Right cardiac atrium (tissue), 5 donors: ENCODE measurements around the gene PFKFB2. TPM values are rescaled to one million over a fixed set of nuclear protein-coding genes. Genes with fewer than 3 reads are reported as not detected.

Experiments
- ATAC-seq, 2 donors: fragments of 200-7000 bp; cut with Tn5 transposase; one replicate each; pipeline versions ENCODE4 v1.8.0 to v1.9.1; 2020; ENCODE audit warnings: moderate library complexity in 2 of 2, mild to moderate bottlenecking in 1 of 2
- DNase-seq, 3 donors: peaks; one replicate each; pipeline ENCODE4 v3.0.0-alpha.2; 2020
- H3K27ac ChIP-seq: one replicate; pipeline ENCODE4 v1.5.1; 2013; ENCODE audit warnings: mild to moderate bottlenecking, low read length, control low read depth, moderate library complexity
- H3K27me3 ChIP-seq: one replicate; pipeline ENCODE4 v1.6.1; 2013; ENCODE audit not compliant: control insufficient read depth, insufficient read depth
- H3K4me1 ChIP-seq: one replicate; pipeline ENCODE4 v1.6.1; 2013; ENCODE audit warnings: low read length; ENCODE audit not compliant: control insufficient read depth, insufficient read depth
- H3K4me3 ChIP-seq: one replicate; pipeline ENCODE4 v1.5.1; 2013; ENCODE audit warnings: low read length, control low read depth
- H3K9me3 ChIP-seq: one replicate; pipeline ENCODE4 v1.6.1; 2013; ENCODE audit warnings: low read length; ENCODE audit not compliant: control insufficient read depth
- whole genome bisulfite sequencing: extraction: QIAGEN DNeasy Blood & Tissue Kit; methylation state at CpG from one replicate; pipeline ENCODE4 v1.1.7; 2013; 5-methylcytosine and 5-hydroxymethylcytosine counted together
- intact Hi-C, 4 donors: fragments of 100-400 bp; cut with DNase I; formaldehyde crosslinking; loops; one replicate each; pipeline versions ENCODE4 v1.11.0 to v1.14.0; 2022 to 2023
- polyA plus RNA-seq: library from polyadenylated mRNA; stranded (reverse); fragments of 200-250 nt; gene quantifications from one replicate; pipeline ENCODE4 v1.2.3, GENCODE V29; 2013
- total RNA-seq, 4 donors: library from RNA; stranded (reverse); fragmentation: NEBNext Ultra II Directional; extraction: Animal tissue kit (Norgen Biotek cat#: 25700); gene quantifications; one replicate each; pipeline ENCODE4 v1.2.1, GENCODE V29; 2021
- donor health status: healthy with polysubstance abuse.
- donor health status: DM: no; HTN: yes; CAD: no.
- donor health status: DM: no; HTN: no; CAD: no.
- donor health status: DM: no; HTN: yes; CAD: no; lungs with severe emphysema.
- donor health status: DM: yes; HTN: yes; CAD: no.

Gene PFKFB2
- total and polyA plus RNA-seq, 5 donors = 9.4 to 29.7 (median 21.2) TPM

GRCh38 chr1:207070811-207071210 is 17.7 kb downstream of the PFKFB2 start:
- H3K4me1 ChIP-seq = no peaks in the 10 kb centered on the region
- no peaks in the 10 kb centered on the region for H3K9me3 ChIP-seq
- no peak for DNase-seq
- no peak overlapping the region for H3K27ac ChIP-seq
- H3K27me3 ChIP-seq = no peaks in the 10 kb centered on the region
- WGBS = 88% methylated on average over 4 of the region's 4 CpGs
- intact Hi-C loops = no loop called here
- H3K4me3 ChIP-seq = no peak overlapping the region
- no peak for ATAC-seq

- Histone ChIP-seq H3K27ac (no peak overlapping the region), H3K4me3 (no peak overlapping the region), H3K27me3 (no peaks in the 10 kb centered on the region), H3K4me1 (no peaks in the 10 kb centered on the region), H3K9me3 (no peaks in the 10 kb centered on the region)
- 92% methylated on average over 6 of the region's 6 CpGs for WGBS
- intact Hi-C loops = no loop called here
- DNase-seq (no peak), ATAC-seq (no peak)
Measured at GRCh38 chr1:207071426-207071825, 18.4 kb downstream of the PFKFB2 start.

GRCh38 chr1:207072233-207072632 is 19.2 kb downstream of the PFKFB2 start:
- Histone ChIP-seq H3K27ac (no peak overlapping the region), H3K9me3 (no peaks in the 10 kb centered on the region), H3K4me1 (no peaks in the 10 kb centered on the region), H3K4me3 (no peak overlapping the region), H3K27me3 (no peaks in the 10 kb centered on the region)
- intact Hi-C loops = no loop called here
- no peak for ATAC-seq
- DNase-seq = no peak
- whole genome bisulfite sequencing = 82% methylated on average over 8 of the region's 8 CpGs

- H3K27me3 ChIP-seq = no peaks in the 10 kb centered on the region
- no peaks in the 10 kb centered on the region for H3K4me1 ChIP-seq
- 61% methylated on average over 4 of the region's 4 CpGs for WGBS
- ATAC-seq (no peak), DNase-seq (no peak)
- intact Hi-C loops = no loop called here
- no peak overlapping the region for H3K4me3 ChIP-seq
- H3K27ac ChIP-seq = no peak overlapping the region
- H3K9me3 ChIP-seq = no peaks in the 10 kb centered on the region
Measured at GRCh38 chr1:207073906-207074820, 21.1 kb downstream of the PFKFB2 start.

GRCh38 chr1:207076181-207076955 is 23.3 kb downstream of the PFKFB2 start:
- no peak overlapping the region for H3K4me3 ChIP-seq
- no peak overlapping the region for H3K27ac ChIP-seq
- no peaks in the 10 kb centered on the region for H3K9me3 ChIP-seq
- DNase-seq (no peak), ATAC-seq (no peak)
- H3K27me3 ChIP-seq = no peaks in the 10 kb centered on the region
- WGBS = 64% methylated on average over 5 of the region's 5 CpGs
- H3K4me1 ChIP-seq = no peaks in the 10 kb centered on the region
- intact Hi-C loops = loop anchor here in 1 of 4 donors (5.0 kb wide), 1 partner anchor 246 kb away; the partner anchor contains the start of gene CD55

GRCh38 chr1:207077012-207077411 is 23.9 kb downstream of the PFKFB2 start:
- intact Hi-C loops = loop anchor here in 1 of 4 donors (5.0 kb wide), 1 partner anchor 245 kb away; the partner anchor contains the start of gene CD55
- no peak overlapping the region for H3K27ac ChIP-seq
- DNase-seq (no peak), ATAC-seq (peak; percentile 28 to 38)
- 98% methylated on average over 1 of the region's 1 CpG for WGBS
- H3K27me3 ChIP-seq = no peaks in the 10 kb centered on the region
- no peaks in the 10 kb centered on the region for H3K9me3 ChIP-seq
- no peak overlapping the region for H3K4me3 ChIP-seq
- H3K4me1 ChIP-seq = no peaks in the 10 kb centered on the region

- H3K27me3 ChIP-seq = no peaks in the 10 kb centered on the region
- no peak overlapping the region for H3K27ac ChIP-seq
- intact Hi-C loops = loop anchor here in 1 of 4 donors (5.0 kb wide), 1 partner anchor 245 kb away; the partner anchor contains the start of gene CD55
- no peak overlapping the region for H3K4me3 ChIP-seq
- DNase-seq (no peak), ATAC-seq (peak; percentile 77 to 87)
- H3K4me1 ChIP-seq = no peaks in the 10 kb centered on the region
- WGBS = 36% methylated on average over 6 of the region's 6 CpGs
- H3K9me3 ChIP-seq = no peaks in the 10 kb centered on the region
Measured at GRCh38 chr1:207077470-207078377, 24.6 kb downstream of the PFKFB2 start.

- no peak for ATAC-seq
- Histone ChIP-seq H3K4me1 (no peaks in the 10 kb centered on the region), H3K9me3 (no peaks in the 10 kb centered on the region), H3K27ac (no peak overlapping the region), H3K27me3 (no peaks in the 10 kb centered on the region), H3K4me3 (no peak overlapping the region)
- WGBS = 86% methylated on average over 11 of the region's 11 CpGs
- DNase-seq = no peak
- intact Hi-C loops = loop anchor here in 1 of 4 donors (5.0 kb wide), 1 partner anchor 244 kb away; the partner anchor contains the start of gene CD55
Measured at GRCh38 chr1:207078578-207079132, 25.6 kb downstream of the PFKFB2 start.

GRCh38 chr1:207079706-207080241 is 26.7 kb downstream of the PFKFB2 start:
- intact Hi-C loops = loop anchor here in 2 of 4 donors (5.0 kb wide), 3 partner anchors 243 to 418 kb away; partner anchors contain the start of genes CD55 (in 1 of the 2) and CR1 (in 1 of the 2)
- Histone ChIP-seq H3K4me3 (no peak overlapping the region), H3K27ac (no peak overlapping the region), H3K27me3 (no peaks in the 10 kb centered on the region), H3K4me1 (no peaks in the 10 kb centered on the region), H3K9me3 (no peaks in the 10 kb centered on the region)
- ATAC-seq = no peak
- no peak for DNase-seq
- WGBS = 85% methylated on average over 6 of the region's 6 CpGs

GRCh38 chr1:207081088-207081487 is 28.0 kb downstream of the PFKFB2 start:
- no peak for DNase-seq
- ATAC-seq = no peak
- WGBS = 61% methylated on average over 2 of the region's 2 CpGs
- H3K4me1 ChIP-seq = no peaks in the 10 kb centered on the region
- H3K4me3 ChIP-seq = no peak overlapping the region
- H3K27me3 ChIP-seq = no peaks in the 10 kb centered on the region
- no peaks in the 10 kb centered on the region for H3K9me3 ChIP-seq
- intact Hi-C loops = loop anchor here in 2 of 4 donors (5.0 kb wide), 2 partner anchors 326 to 416 kb away; partner anchors contain the start of gene CR1 (in 1 of the 2)
- H3K27ac ChIP-seq = no peak overlapping the region
